Measurements from ENCODE around the gene KRAS.

DNA sequence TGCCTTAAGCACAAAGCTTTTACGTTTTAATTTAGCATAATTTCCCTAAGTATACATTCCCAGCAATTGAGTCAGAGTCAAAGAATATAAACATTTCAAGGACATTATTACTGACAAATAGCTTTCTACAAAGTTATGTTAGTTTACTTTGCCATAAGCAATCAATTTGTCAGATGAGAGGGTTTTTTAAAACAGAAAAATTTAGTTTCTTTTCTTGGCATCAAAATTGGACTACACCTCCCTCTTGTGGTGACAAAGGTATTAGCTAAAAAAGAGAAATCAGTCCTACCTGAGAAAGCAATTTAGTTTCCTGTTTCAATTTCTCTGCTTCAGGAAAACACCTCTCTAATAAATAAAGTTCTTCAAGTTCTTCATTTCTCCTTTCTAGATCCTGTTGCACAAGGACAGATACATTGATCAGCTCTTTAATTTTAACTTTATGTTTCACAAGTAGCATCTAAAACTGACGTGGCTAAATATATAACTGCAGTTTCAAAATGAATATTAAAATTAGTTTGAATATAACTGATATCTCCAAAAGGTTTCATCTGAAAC lies 95.6 kb downstream of the KRAS start:
- TF ChIP-seq, protein P1, sequence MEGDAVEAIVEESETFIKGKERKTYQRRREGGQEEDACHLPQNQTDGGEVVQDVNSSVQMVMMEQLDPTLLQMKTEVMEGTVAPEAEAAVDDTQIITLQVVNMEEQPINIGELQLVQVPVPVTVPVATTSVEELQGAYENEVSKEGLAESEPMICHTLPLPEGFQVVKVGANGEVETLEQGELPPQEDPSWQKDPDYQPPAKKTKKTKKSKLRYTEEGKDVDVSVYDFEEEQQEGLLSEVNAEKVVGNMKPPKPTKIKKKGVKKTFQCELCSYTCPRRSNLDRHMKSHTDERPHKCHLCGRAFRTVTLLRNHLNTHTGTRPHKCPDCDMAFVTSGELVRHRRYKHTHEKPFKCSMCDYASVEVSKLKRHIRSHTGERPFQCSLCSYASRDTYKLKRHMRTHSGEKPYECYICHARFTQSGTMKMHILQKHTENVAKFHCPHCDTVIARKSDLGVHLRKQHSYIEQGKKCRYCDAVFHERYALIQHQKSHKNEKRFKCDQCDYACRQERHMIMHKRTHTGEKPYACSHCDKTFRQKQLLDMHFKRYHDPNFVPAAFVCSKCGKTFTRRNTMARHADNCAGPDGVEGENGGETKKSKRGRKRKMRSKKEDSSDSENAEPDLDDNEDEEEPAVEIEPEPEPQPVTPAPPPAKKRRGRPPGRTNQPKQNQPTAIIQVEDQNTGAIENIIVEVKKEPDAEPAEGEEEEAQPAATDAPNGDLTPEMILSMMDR (IDR thresholded peaks at IDR 0.05): peak; percentile 22 to 74 (median 27)
- no peak for TF ChIP-seq POLR2A (IDR thresholded peaks at IDR 0.05)

Data from testis (tissue), 2 donors.